HG03045 (cell line): Measurements from ENCODE around the gene GGT1.
"Not testable (repeated sequence)": the region's sequence is repeated elsewhere in the genome, so short reads cannot be mapped to it uniquely, and the experiment has no call there.

Experiments used
- ATAC-seq: cut with Tn5 transposase; IDR thresholded peaks from one replicate; pipeline ENCODE4 v1.9.1; 2021; ENCODE audit warnings: mild to moderate bottlenecking, moderate library complexity; ENCODE audit not compliant: unreplicated experiment

GGT1 gene

GRCh38 chr22:24633231-24634023 lies 30.4 kb downstream of the GGT1 start:
- not testable (repeated sequence) for ATAC-seq

- ATAC-seq, result not testable (repeated sequence)
Observed at GRCh38 chr22:24634776-24635389, 31.9 kb downstream of the GGT1 start.

GRCh38 chr22:24636513-24636912 lies 33.5 kb downstream of the GGT1 start:
- ATAC-seq, result not testable (repeated sequence)

GRCh38 chr22:24642307-24642706 lies 39.3 kb downstream of the GGT1 start:
- not testable (repeated sequence) for ATAC-seq

- not testable (repeated sequence) for ATAC-seq
Observed at GRCh38 chr22:24644409-24644808, 41.4 kb downstream of the GGT1 start.

- ATAC-seq, result not testable (repeated sequence)
Observed at GRCh38 chr22:24645408-24646399, 42.7 kb downstream of the GGT1 start.

GRCh38 chr22:24646756-24647155 lies 43.8 kb downstream of the GGT1 start:
- ATAC-seq, result not testable (repeated sequence)

GRCh38 chr22:24649371-24649770 lies 46.4 kb downstream of the GGT1 start:
- ATAC-seq, result not testable (repeated sequence)

- ATAC-seq, result not testable (repeated sequence)
Observed at GRCh38 chr22:24650884-24651283, 47.9 kb downstream of the GGT1 start.

GRCh38 chr22:24665395-24665794 lies 62.4 kb downstream of the GGT1 start:
- ATAC-seq, result not testable (repeated sequence)

- not testable (repeated sequence) for ATAC-seq
Observed at GRCh38 chr22:24667904-24668303, 64.9 kb downstream of the GGT1 start.

GRCh38 chr22:24672532-24672931 lies 69.5 kb downstream of the GGT1 start:
- not testable (repeated sequence) for ATAC-seq
